Kidney (tissue), 14 donors: ENCODE measurements around the gene WNT1. TPM values are rescaled to one million over a fixed set of nuclear protein-coding genes. Genes with fewer than 3 reads are reported as not detected.

Experiments used
- DNase-seq, 5 donors: peaks; one replicate each; pipeline ENCODE4 v3.0.0-alpha.2; 2013 to 2020
- FAIRE-seq: peaks from 2 replicates; lab custom pipeline; 2012; peaks lifted over from hg19 to GRCh38; lab: Jason Lieb, UNC
- H3K27ac ChIP-seq, 2 donors: one replicate each; pipeline ENCODE4 v1.7.0; 2013; ENCODE audit warnings: low read depth in 2 of 2, low read length in 2 of 2, inconsistent platforms in 1 of 2
- H3K27me3 ChIP-seq: one replicate; pipeline ENCODE4 v1.7.1; 2013; ENCODE audit warnings: low read length, inconsistent platforms; ENCODE audit not compliant: control insufficient read depth, insufficient read depth
- H3K36me3 ChIP-seq, 3 donors: one replicate each; pipeline versions ENCODE4 v1.7.0 to v1.7.1; 2013; ENCODE audit warnings: low read length in 3 of 3, control low read depth in 1 of 3, inconsistent platforms in 1 of 3; ENCODE audit not compliant: insufficient read depth in 3 of 3, control insufficient read depth in 2 of 3
- H3K4me1 ChIP-seq, 3 donors: one replicate each; pipeline versions ENCODE4 v1.7.0 to v1.7.1; 2013; ENCODE audit warnings: low read length in 3 of 3, inconsistent platforms in 1 of 3, low read depth in 1 of 3; ENCODE audit not compliant: control insufficient read depth in 2 of 3, insufficient read depth in 2 of 3
- H3K4me3 ChIP-seq, 3 donors: one replicate each; pipeline versions ENCODE4 v1.7.0 to v1.8.1; 2013; ENCODE audit warnings: low read length in 3 of 3, control low read depth in 1 of 3, inconsistent platforms in 1 of 3
- H3K9ac ChIP-seq, 3 donors: one replicate each; pipeline versions ENCODE4 v1.7.0 to v1.7.1; 2013; ENCODE audit warnings: low read length in 3 of 3, control low read depth in 1 of 3, inconsistent platforms in 1 of 3
- H3K9me3 ChIP-seq, 3 donors: one replicate each; pipeline versions ENCODE4 v1.7.0 to v1.7.1; 2013; ENCODE audit warnings: low read length in 3 of 3, control low read depth in 1 of 3, inconsistent platforms in 1 of 3; ENCODE audit not compliant: control insufficient read depth in 2 of 3, insufficient read depth in 1 of 3
- CTCF ChIP-seq: IDR thresholded peaks from 3 replicates; pipeline ENCODE4 v1.5.1; 2012; ENCODE audit warnings: mild to moderate bottlenecking, moderate library complexity, borderline replicate concordance; ENCODE audit not compliant: insufficient read depth; ENCODE audit errors: extremely low read depth
- intact Hi-C: fragments of 100-400 bp; cut with DNase I; formaldehyde crosslinking; loops from one replicate; pipeline ENCODE4 v1.11.1; 2022
- polyA plus RNA-seq: library from polyadenylated mRNA; stranded (reverse); fragments of 350-450 nt; fragmentation: Illumina TruSeq; extraction: RNeasy Lipid Tissue Mini Kit (QIAGEN cat#74804); gene quantifications from one replicate; pipeline ENCODE4 v1.2.3, GENCODE V29; 2014; ENCODE audit warnings: low read depth, low replicate concordance; ENCODE audit not compliant: insufficient read depth
- total RNA-seq: library from RNA; stranded (reverse); fragmentation: NEBNext Ultra II Directional; extraction: Animal tissue kit (Norgen Biotek cat#: 25700); gene quantifications from one replicate; pipeline ENCODE4 v1.2.1, GENCODE V29; 2021
- donor health status: control.
- donor health status: control.
- donor health status: control.
- donor health status: control.
- donor health status: control.
- donor health status: DM: yes; HTN: yes; CAD: no.
- donor health status: Normal renal cell carcinoma (clear cell type).

Gene WNT1
- total and polyA plus RNA-seq, 2 donors from 2014 or later = not detected

DNA sequence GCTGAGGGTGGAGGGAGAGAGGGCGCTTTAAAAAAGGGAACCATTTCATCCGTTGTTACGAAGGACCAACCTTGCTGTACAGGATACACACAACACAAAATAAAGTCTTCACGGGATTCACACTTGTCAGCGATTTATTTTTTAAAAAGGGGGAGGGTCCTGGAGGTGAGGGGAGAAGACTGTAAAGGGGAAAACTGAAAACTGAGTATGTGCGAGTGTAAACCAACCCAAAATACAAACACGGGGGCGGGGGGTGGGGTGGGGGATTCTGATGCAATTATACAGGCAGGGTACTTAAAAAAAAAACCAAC, 41.0 kb downstream of the WNT1 start:
- peaks cover 0 to 5% (median 3%) of the 10 kb centered on the region in 3 donors for H3K4me1 ChIP-seq
- intact Hi-C loops = no loop called here
- no peak for DNase-seq
- FAIRE-seq = no peak
- no peaks in the 10 kb centered on the region for H3K9me3 ChIP-seq
- H3K4me3 ChIP-seq = peak overlapping the region; percentile 89 to 97 (median 90)
- peak overlapping the region; percentile 95 to 98 for H3K27ac ChIP-seq
- no peaks in the 10 kb centered on the region for H3K27me3 ChIP-seq
- H3K36me3 ChIP-seq = peaks cover 3 to 20% (median 16%) of the 10 kb centered on the region in 3 donors
- H3K9ac ChIP-seq = peak overlapping the region; percentile 84 to 93 (median 88)
- TF ChIP-seq CTCF = no peak

DNA sequence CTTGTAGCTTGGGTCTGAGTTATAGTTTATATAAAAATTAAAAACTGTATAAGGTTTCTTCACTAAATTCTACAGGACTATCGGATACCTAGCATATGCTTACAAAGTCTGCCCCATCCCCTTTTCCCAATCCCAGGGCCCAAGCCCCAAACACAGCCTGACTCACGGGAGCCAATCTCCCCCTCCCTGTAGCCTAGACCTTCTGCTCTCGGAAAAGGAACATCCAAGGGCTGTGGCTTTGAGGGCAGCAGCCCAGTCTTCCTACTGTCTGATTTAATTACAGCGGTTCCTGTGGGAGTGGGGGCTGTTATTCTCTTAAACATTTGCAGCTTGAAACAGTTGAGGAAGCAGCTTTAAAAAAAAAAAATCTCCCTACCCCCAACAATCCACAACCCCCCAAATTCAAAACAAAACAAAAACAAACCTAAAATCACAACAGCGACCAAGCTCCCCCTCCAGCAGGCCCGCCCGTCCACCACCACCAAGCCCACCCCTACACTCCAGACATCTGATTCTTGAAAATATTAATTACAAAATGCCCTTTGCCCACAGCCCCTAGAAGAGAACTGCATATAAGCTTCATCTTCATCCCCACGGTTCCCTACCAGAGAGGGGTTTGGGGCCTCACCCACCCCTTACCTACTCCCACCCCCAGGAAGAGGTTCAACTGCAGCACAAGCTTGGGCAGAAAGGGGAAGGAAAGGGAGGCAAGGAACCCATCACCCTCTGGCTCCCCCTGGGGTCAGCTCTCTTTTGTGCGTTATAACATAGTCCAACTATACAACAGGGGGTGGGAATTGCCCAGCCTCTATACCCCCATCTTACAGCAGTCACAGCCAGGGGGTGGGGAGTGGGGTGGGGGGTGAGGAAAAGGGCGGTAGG, 41.6 kb downstream of the WNT1 start:
- H3K4me3 ChIP-seq = no peak overlapping the region

GRCh38 chr12:49020441-49020840, 42.3 kb downstream of the WNT1 start:
- DNase-seq (no peak), FAIRE-seq (no peak)
- Histone ChIP-seq H3K36me3 (peaks cover 5 to 33% (median 25%) of the 10 kb centered on the region in 3 donors), H3K4me3 (no peak overlapping the region), H3K27me3 (no peaks in the 10 kb centered on the region), H3K9me3 (no peaks in the 10 kb centered on the region), H3K9ac (no peak overlapping the region), H3K4me1 (peaks cover 0 to 5% (median 3%) of the 10 kb centered on the region in 3 donors), H3K27ac (no peak overlapping the region)
- TF ChIP-seq CTCF = no peak
- intact Hi-C loops = no loop called here

More for the DNA sequence above, 41.6 kb downstream of the WNT1 start:
- H3K36me3 ChIP-seq = peaks cover 3 to 26% (median 18%) of the 10 kb centered on the region in 3 donors
- H3K27ac ChIP-seq = peak overlapping the region in 1 of 2 donors; percentile 48
- FAIRE-seq (no peak), DNase-seq (peak in 3 of 5 donors; percentile 34 to 70 (median 66))
- no peak overlapping the region for H3K9ac ChIP-seq
- H3K9me3 ChIP-seq = no peaks in the 10 kb centered on the region
- TF ChIP-seq CTCF = no peak
- intact Hi-C loops = no loop called here
- no peaks in the 10 kb centered on the region for H3K27me3 ChIP-seq
- peaks cover 0 to 5% (median 3%) of the 10 kb centered on the region in 3 donors for H3K4me1 ChIP-seq
